SK-N-SH treated with all-trans-retinoic acid at 6 μM for 48 hours (cell line): ENCODE results near the gene CCDC148.

Source experiments
- ATAC-seq: fragments of 200-7000 bp; cut with Tn5 transposase; 3 replicates; pipeline ENCODE4 v1.9.1; 2020; ENCODE audit warnings: mild to moderate bottlenecking, moderate library complexity
- ARNTL ChIP-seq: fragments of 450-650 bp; formaldehyde crosslinking; IDR thresholded peaks from 2 replicates; pipeline ENCODE4 v1.5.0; 2020; ENCODE audit warnings: low read depth, mild to moderate bottlenecking, moderate library complexity, borderline replicate concordance
- CSDC2 ChIP-seq: fragments of 250-450 bp; sonication (Bioruptor Pico); IDR thresholded peaks from 2 replicates; pipeline ENCODE4 v1.5.0; 2020; ENCODE audit warnings: mild to moderate bottlenecking, moderate library complexity
- CSRNP3 ChIP-seq: fragments of 250-450 bp; sonication (Bioruptor Pico); IDR thresholded peaks from 2 replicates; pipeline ENCODE4 v1.5.1; 2021; ENCODE audit warnings: mild to moderate bottlenecking, moderate library complexity
- GLIS3 ChIP-seq: fragments of 250-450 bp; sonication (Bioruptor Pico); IDR thresholded peaks from 2 replicates; pipeline ENCODE4 v1.5.0; 2020; ENCODE audit warnings: mild to moderate bottlenecking, moderate library complexity
- ISL1 ChIP-seq: fragments of 250-450 bp; sonication (Bioruptor Pico); IDR thresholded peaks from 2 replicates; pipeline ENCODE4 v2.1.2; 2022; ENCODE audit warnings: mild to moderate bottlenecking, moderate library complexity
- OSR1 ChIP-seq: fragments of 250-450 bp; sonication (Bioruptor Pico); IDR thresholded peaks from 2 replicates; pipeline ENCODE4 v1.8.0; 2022; ENCODE audit warnings: moderate library complexity, mild to moderate bottlenecking, inconsistent platforms
- PPARA ChIP-seq: fragments of 250-450 bp; sonication (Bioruptor Pico); IDR thresholded peaks from 2 replicates; pipeline ENCODE4 v1.5.0; 2020; ENCODE audit warnings: mild to moderate bottlenecking, borderline replicate concordance
- RARB ChIP-seq: fragments of 250-450 bp; sonication (Bioruptor Pico); IDR thresholded peaks from 2 replicates; pipeline ENCODE4 v1.8.0; 2021; ENCODE audit warnings: mild to moderate bottlenecking, moderate library complexity
- SNAI2 ChIP-seq: fragments of 250-450 bp; sonication (Bioruptor Pico); IDR thresholded peaks from 2 replicates; pipeline ENCODE4 v1.5.0; 2020; ENCODE audit warnings: mild to moderate bottlenecking, moderate library complexity
- TCF4 ChIP-seq: fragments of 250-450 bp; sonication (Bioruptor Pico); IDR thresholded peaks from 2 replicates; pipeline ENCODE4 v1.8.0; 2021; ENCODE audit warnings: mild to moderate bottlenecking, moderate library complexity, borderline replicate concordance
- ZC3H10 ChIP-seq: fragments of 250-450 bp; sonication (Bioruptor Pico); IDR thresholded peaks from 2 replicates; pipeline ENCODE4 v1.5.1; 2021; ENCODE audit warnings: mild to moderate bottlenecking, moderate library complexity
- ZFP30 ChIP-seq: fragments of 450-650 bp; formaldehyde crosslinking; IDR thresholded peaks from 2 replicates; pipeline ENCODE4 v1.5.0; 2022; ENCODE audit warnings: mild to moderate bottlenecking, moderate library complexity
- ZNF565 ChIP-seq: fragments of 450-650 bp; formaldehyde crosslinking; conservative IDR thresholded peaks from 2 replicates; pipeline ENCODE4 v1.5.0; 2020; ENCODE audit warnings: low read depth, mild to moderate bottlenecking, moderate library complexity
- ZNF70 ChIP-seq: fragments of 450-650 bp; formaldehyde crosslinking; IDR thresholded peaks from 2 replicates; pipeline ENCODE4 v1.5.0; 2020; ENCODE audit warnings: mild to moderate bottlenecking, moderate library complexity
- ZNF8 ChIP-seq: fragments of 450-650 bp; formaldehyde crosslinking; IDR thresholded peaks from 2 replicates; pipeline ENCODE4 v1.5.0; 2020; ENCODE audit warnings: mild to moderate bottlenecking, moderate library complexity
- TF ChIP-seq, protein P1 (sequence below): fragments of 250-450 bp; sonication (Bioruptor Pico); IDR thresholded peaks from 2 replicates; pipeline ENCODE4 v1.5.0; 2020; ENCODE audit warnings: mild to moderate bottlenecking, moderate library complexity
- TF ChIP-seq, protein P2 (sequence below): fragments of 250-450 bp; sonication (Bioruptor Pico); IDR thresholded peaks from 2 replicates; pipeline ENCODE4 v1.8.0; 2020; ENCODE audit warnings: mild to moderate bottlenecking, moderate library complexity, borderline replicate concordance

CCDC148 gene

DNA sequence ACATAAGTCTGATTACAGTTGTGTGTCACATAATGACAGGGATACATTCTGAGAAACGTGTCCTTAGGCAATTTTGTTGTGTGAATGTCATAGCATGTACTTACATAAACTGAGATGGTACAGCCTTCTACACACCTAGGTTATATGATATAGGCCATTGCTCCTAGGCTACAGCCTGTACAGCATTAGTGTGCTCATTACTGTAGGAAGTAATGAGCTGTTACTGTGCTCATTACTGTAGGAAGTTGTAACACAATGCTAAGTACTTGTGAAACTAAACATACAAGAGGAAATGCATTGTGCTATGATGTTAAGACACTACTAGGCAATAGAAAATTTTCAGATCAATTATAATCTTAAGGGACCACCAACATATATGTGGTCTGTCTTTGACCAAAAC lies 282.1 kb downstream of the CCDC148 start (continued):
- TF ChIP-seq, protein P1, sequence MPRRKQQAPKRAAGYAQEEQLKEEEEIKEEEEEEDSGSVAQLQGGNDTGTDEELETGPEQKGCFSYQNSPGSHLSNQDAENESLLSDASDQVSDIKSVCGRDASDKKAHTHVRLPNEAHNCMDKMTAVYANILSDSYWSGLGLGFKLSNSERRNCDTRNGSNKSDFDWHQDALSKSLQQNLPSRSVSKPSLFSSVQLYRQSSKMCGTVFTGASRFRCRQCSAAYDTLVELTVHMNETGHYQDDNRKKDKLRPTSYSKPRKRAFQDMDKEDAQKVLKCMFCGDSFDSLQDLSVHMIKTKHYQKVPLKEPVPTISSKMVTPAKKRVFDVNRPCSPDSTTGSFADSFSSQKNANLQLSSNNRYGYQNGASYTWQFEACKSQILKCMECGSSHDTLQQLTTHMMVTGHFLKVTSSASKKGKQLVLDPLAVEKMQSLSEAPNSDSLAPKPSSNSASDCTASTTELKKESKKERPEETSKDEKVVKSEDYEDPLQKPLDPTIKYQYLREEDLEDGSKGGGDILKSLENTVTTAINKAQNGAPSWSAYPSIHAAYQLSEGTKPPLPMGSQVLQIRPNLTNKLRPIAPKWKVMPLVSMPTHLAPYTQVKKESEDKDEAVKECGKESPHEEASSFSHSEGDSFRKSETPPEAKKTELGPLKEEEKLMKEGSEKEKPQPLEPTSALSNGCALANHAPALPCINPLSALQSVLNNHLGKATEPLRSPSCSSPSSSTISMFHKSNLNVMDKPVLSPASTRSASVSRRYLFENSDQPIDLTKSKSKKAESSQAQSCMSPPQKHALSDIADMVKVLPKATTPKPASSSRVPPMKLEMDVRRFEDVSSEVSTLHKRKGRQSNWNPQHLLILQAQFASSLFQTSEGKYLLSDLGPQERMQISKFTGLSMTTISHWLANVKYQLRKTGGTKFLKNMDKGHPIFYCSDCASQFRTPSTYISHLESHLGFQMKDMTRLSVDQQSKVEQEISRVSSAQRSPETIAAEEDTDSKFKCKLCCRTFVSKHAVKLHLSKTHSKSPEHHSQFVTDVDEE: no peak
- TF ChIP-seq, all 23 proteins: peak for 0

GRCh38 chr2:158172719-158173118 lies 283.8 kb downstream of the CCDC148 start:
- TF ChIP-seq TCF4 (CRISPR knock-in tag) (peak; percentile 52; the same call in 1 of the 2 replicates), SNAI2 (CRISPR knock-in tag) (no peak)
- TF ChIP-seq, all 23 proteins: peak for 1
- no peak for ATAC-seq

DNA sequence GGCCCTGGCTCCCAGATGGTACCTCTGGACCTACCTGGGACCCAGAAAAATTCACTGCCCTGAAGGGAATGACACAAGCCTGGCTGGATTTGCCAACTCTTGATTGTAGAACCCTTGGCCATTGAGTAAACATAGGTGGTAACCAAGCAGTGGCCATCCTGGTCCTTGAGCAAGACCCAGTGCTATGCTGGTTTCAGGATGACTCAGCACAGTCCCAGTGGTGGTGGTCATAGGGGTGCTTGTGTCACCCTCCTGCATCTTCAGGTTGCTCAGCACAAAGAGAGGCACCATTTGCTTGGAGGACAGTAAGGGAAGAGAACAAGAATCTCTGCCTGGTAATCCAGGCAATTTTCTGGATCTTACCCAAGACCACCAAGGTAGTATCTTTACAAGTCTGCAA lies 302.0 kb downstream of the CCDC148 start:
- TF ChIP-seq RARB (CRISPR knock-in tag) (no peak), GLIS3 (CRISPR knock-in tag) (no peak), ARNTL (CRISPR knock-in tag) (no peak), ZNF565 (no peak), ZC3H10 (CRISPR knock-in tag) (no peak), TCF4 (CRISPR knock-in tag) (no peak)
- TF ChIP-seq, protein P2, sequence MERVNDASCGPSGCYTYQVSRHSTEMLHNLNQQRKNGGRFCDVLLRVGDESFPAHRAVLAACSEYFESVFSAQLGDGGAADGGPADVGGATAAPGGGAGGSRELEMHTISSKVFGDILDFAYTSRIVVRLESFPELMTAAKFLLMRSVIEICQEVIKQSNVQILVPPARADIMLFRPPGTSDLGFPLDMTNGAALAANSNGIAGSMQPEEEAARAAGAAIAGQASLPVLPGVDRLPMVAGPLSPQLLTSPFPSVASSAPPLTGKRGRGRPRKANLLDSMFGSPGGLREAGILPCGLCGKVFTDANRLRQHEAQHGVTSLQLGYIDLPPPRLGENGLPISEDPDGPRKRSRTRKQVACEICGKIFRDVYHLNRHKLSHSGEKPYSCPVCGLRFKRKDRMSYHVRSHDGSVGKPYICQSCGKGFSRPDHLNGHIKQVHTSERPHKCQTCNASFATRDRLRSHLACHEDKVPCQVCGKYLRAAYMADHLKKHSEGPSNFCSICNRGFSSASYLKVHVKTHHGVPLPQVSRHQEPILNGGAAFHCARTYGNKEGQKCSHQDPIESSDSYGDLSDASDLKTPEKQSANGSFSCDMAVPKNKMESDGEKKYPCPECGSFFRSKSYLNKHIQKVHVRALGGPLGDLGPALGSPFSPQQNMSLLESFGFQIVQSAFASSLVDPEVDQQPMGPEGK: no peak
- TF ChIP-seq, all 23 proteins: peak for 0
- ATAC-seq: no peak

- TF ChIP-seq, protein P1: no peak
- TF ChIP-seq ZFP30 (CRISPR knock-in tag) (no peak), ZNF70 (CRISPR knock-in tag) (no peak), PPARA (CRISPR knock-in tag) (no peak), RARB (CRISPR knock-in tag) (no peak), CSDC2 (no peak), TCF4 (CRISPR knock-in tag) (no peak), ISL1 (CRISPR knock-in tag) (no peak), CSRNP3 (no peak)
Observed at GRCh38 chr2:158153270-158154015, 303.1 kb downstream of the CCDC148 start.

DNA sequence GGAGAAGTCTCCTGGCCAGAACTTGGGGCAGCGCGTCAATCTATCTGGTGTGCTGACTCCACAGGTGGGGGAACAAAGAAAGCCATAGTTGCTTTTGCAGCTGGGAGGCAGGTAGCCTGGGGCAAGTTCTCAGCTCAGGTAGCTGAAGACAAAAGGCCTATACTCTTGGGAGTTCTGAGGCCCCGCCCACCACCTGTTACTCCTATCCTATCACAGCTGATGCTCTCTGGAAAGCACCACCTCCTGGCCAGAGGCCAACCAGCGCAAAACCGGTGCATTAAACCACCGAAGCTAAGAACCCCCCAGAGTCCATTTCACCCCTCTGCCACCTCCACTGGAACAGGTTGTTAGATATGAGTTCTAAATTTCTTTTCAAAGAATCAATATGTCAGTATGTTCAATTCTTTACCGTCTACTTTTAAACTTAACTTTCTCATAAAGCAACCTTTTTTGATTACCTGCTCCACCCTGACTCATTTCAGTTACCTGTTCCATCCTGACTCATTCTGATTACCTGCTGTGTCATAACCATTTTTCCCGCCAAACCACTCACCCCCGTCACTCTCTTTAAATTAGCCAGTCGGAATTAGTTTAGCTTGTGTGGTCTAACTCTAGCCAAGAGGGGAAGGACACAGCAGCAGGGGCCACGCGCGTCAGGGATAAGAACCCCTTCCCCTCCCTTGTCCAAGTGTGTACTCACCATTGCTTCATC lies 311.5 kb downstream of the CCDC148 start:
- no peak for ATAC-seq
- TF ChIP-seq ZNF8: no peak
- TF ChIP-seq SNAI2 (CRISPR knock-in tag): no peak
- TF ChIP-seq CSDC2: no peak
- TF ChIP-seq OSR1 (CRISPR knock-in tag): no peak
- no peak for TF ChIP-seq TCF4 (CRISPR knock-in tag)
- TF ChIP-seq, all 23 proteins: peak for 0

More at GRCh38 chr2:158153270-158154015, 303.1 kb downstream of the CCDC148 start:
- ATAC-seq: no peak
